ENCODE data around the gene TALDO1.

The TALDO1 gene

DNA sequence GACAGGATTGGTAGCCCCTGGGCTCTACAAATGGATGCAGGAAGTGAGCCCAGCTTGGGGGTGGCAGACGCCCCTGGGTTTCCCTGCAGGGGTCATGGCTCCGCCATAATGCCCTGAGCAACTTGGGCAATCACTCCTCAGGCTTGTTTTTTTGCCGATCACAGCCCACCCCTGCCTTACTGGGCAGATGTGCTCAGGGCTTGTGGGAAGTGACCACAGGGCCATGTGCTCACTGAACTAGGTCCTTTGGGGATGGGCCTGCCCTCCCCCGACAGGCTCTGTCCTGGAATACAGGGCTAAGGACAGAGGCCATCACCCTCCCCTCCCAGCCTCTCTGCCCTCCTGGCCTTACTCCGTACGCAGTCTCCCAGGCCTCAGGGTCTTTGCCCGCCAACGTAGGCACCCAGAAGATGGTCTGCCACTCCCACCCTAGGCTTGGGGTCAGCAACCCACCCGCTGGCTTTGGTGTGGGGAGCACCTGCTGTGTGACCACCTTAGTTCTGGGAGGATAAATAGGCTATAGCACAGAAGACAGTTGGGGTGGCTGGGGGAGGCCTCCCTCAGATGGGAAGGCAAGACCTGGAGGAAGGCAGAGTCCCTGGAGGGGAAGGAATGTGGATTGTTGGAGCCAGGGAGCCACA lies 66.3 kb downstream of the TALDO1 start:
- no peak for DNase-seq (ENCODE audit: low read depth)
- TF ChIP-seq, protein P1, sequence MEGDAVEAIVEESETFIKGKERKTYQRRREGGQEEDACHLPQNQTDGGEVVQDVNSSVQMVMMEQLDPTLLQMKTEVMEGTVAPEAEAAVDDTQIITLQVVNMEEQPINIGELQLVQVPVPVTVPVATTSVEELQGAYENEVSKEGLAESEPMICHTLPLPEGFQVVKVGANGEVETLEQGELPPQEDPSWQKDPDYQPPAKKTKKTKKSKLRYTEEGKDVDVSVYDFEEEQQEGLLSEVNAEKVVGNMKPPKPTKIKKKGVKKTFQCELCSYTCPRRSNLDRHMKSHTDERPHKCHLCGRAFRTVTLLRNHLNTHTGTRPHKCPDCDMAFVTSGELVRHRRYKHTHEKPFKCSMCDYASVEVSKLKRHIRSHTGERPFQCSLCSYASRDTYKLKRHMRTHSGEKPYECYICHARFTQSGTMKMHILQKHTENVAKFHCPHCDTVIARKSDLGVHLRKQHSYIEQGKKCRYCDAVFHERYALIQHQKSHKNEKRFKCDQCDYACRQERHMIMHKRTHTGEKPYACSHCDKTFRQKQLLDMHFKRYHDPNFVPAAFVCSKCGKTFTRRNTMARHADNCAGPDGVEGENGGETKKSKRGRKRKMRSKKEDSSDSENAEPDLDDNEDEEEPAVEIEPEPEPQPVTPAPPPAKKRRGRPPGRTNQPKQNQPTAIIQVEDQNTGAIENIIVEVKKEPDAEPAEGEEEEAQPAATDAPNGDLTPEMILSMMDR (conservative IDR thresholded peaks at IDR 0.05; ENCODE audit: low read length) = no peak
- no peak overlapping the region for H3K4me3 ChIP-seq (ENCODE audit: low read length)

Data from AG10803 (cell line).